ENCODE results near the gene DTNB.
"Not testable (repeated sequence)": the region's sequence is repeated elsewhere in the genome, so short reads cannot be mapped to it uniquely, and the experiment has no call there.

DTNB gene

DNA sequence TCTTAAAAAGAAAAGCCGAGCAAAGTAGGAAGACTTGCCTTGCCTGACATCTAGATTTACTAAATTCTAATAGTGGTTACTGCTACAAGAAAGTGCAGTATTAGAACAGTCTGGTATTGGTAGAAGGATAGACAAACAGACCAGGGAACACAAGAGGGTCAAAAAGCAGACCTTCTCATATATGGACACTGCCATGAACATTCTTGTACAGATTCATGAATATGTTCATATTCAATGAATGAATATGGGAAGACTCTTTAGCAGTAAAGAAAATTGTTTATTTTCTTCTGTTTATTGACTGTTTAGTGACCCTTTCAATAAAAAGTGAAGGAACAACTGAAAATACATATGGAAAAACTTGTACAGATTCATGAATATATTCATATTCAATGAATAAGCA is 37.6 kb downstream of the DTNB start:
- no peak for DNase-seq (ENCODE audit: low read depth in 1 of 2, low spot score in 1 of 2)
- Histone ChIP-seq H3K27me3 (ENCODE audit: insufficient read depth, poor library complexity, severe bottlenecking) (no peaks in the 10 kb centered on the region), H3K4me3 (replicated peaks; ENCODE audit: insufficient read depth, low read length) (no peak overlapping the region), H3K27ac (replicated peaks) (no peak overlapping the region)
- TF ChIP-seq, protein P1, sequence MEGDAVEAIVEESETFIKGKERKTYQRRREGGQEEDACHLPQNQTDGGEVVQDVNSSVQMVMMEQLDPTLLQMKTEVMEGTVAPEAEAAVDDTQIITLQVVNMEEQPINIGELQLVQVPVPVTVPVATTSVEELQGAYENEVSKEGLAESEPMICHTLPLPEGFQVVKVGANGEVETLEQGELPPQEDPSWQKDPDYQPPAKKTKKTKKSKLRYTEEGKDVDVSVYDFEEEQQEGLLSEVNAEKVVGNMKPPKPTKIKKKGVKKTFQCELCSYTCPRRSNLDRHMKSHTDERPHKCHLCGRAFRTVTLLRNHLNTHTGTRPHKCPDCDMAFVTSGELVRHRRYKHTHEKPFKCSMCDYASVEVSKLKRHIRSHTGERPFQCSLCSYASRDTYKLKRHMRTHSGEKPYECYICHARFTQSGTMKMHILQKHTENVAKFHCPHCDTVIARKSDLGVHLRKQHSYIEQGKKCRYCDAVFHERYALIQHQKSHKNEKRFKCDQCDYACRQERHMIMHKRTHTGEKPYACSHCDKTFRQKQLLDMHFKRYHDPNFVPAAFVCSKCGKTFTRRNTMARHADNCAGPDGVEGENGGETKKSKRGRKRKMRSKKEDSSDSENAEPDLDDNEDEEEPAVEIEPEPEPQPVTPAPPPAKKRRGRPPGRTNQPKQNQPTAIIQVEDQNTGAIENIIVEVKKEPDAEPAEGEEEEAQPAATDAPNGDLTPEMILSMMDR (IDR thresholded peaks at IDR 0.05; ENCODE audit: insufficient read depth, low read length): no peak
- TF ChIP-seq, protein P2, sequence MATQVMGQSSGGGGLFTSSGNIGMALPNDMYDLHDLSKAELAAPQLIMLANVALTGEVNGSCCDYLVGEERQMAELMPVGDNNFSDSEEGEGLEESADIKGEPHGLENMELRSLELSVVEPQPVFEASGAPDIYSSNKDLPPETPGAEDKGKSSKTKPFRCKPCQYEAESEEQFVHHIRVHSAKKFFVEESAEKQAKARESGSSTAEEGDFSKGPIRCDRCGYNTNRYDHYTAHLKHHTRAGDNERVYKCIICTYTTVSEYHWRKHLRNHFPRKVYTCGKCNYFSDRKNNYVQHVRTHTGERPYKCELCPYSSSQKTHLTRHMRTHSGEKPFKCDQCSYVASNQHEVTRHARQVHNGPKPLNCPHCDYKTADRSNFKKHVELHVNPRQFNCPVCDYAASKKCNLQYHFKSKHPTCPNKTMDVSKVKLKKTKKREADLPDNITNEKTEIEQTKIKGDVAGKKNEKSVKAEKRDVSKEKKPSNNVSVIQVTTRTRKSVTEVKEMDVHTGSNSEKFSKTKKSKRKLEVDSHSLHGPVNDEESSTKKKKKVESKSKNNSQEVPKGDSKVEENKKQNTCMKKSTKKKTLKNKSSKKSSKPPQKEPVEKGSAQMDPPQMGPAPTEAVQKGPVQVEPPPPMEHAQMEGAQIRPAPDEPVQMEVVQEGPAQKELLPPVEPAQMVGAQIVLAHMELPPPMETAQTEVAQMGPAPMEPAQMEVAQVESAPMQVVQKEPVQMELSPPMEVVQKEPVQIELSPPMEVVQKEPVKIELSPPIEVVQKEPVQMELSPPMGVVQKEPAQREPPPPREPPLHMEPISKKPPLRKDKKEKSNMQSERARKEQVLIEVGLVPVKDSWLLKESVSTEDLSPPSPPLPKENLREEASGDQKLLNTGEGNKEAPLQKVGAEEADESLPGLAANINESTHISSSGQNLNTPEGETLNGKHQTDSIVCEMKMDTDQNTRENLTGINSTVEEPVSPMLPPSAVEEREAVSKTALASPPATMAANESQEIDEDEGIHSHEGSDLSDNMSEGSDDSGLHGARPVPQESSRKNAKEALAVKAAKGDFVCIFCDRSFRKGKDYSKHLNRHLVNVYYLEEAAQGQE (IDR thresholded peaks at IDR 0.05; ENCODE audit: insufficient replicate concordance, low read depth): no peak
- TF ChIP-seq GABPA (IDR thresholded peaks at IDR 0.05; ENCODE audit: low read depth) (no peak), POLR2AphosphoS5 (IDR thresholded peaks at IDR 0.05; ENCODE audit: low read depth) (no peak), SPI1 (IDR thresholded peaks at IDR 0.05; ENCODE audit: borderline replicate concordance, low read depth) (no peak)

DNA sequence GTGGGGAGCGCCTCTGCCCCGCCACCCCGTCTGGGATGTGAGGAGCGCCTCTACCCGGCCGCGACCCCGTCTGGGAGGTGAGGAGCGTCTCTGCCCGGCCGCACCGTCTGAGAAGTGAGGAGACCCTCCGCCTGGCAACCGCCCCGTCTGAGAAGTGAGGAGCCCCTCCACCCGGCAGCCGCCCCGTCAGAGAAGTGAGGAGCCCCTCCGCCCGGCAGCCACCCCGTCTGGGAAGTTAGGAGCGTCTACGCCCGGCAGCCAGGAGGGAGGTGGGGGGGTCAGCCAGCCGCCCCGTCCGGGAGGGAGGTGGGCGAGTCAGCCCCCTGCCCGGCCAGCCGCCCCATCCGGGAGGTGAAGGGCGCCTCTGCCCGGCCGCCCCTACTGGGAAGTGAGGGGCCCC is 39.6 kb downstream of the DTNB start:
- H3K27me3 ChIP-seq (ENCODE audit: insufficient read depth, poor library complexity, severe bottlenecking); H3K27ac ChIP-seq (replicated peaks); H3K4me3 ChIP-seq (replicated peaks; ENCODE audit: insufficient read depth, low read length); DNase-seq (ENCODE audit: low read depth in 1 of 2, low spot score in 1 of 2): not testable (repeated sequence)

DNA sequence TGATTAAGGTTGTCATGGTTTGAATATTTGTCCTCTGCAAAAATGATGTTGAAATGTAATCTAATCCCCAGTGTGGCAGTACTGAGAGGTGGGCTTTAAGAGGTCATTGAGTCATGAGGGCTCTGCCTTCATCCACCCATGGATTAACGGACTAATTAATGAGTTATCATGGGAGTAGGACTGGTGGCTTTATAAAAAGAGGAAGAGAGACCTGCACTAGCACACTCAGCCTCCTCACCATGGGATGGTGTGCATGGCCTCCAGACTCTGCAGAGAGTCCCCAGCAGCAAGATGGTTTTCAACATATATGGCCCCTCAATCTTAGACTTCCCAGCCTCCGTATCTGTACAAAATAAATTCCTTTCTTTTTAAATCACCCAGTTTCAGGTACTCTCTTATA is 41.0 kb downstream of the DTNB start:
- DNase-seq (ENCODE audit: low read depth in 1 of 2, low spot score in 1 of 2): no peak
- H3K27ac ChIP-seq (replicated peaks): no peak overlapping the region
- no peak overlapping the region for H3K4me3 ChIP-seq (replicated peaks; ENCODE audit: insufficient read depth, low read length)
- no peaks in the 10 kb centered on the region for H3K27me3 ChIP-seq (ENCODE audit: insufficient read depth, poor library complexity, severe bottlenecking)
- TF ChIP-seq SPI1 (IDR thresholded peaks at IDR 0.05; ENCODE audit: borderline replicate concordance, low read depth) (peak; percentile 63), GABPA (IDR thresholded peaks at IDR 0.05; ENCODE audit: low read depth) (no peak)
- TF ChIP-seq, protein P2 (IDR thresholded peaks at IDR 0.05; ENCODE audit: insufficient replicate concordance, low read depth): no peak
- TF ChIP-seq, protein P1 (IDR thresholded peaks at IDR 0.05; ENCODE audit: insufficient read depth, low read length): no peak

DNA sequence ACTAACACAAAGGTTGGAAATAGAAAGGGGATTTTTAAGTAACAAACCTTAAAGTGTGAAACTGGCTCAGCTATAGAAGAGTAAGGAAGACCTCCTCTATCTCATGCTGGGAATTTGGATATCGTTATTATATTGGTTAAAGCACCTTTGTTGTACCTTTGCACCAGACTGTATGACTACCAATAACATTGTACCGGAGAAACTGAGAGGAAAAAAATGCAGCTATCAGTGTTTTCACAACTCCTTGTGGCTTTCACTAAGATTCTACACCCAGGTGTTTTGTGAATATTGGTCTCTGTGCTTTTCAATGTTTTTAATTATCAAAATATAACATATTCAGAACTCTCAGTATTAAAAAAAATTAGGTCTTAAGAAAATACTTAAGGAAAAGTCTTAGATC is 48.7 kb downstream of the DTNB start:
- H3K4me3 ChIP-seq (replicated peaks; ENCODE audit: insufficient read depth, low read length): no peak overlapping the region
- DNase-seq (ENCODE audit: low read depth in 1 of 2, low spot score in 1 of 2): no peak
- TF ChIP-seq, protein P2 (IDR thresholded peaks at IDR 0.05; ENCODE audit: insufficient replicate concordance, low read depth): no peak
- no peaks in the 10 kb centered on the region for H3K27me3 ChIP-seq (ENCODE audit: insufficient read depth, poor library complexity, severe bottlenecking)
- H3K27ac ChIP-seq (replicated peaks): no peak overlapping the region
